Measurements from ENCODE around the gene GPRIN3. TPM values are rescaled to one million over a fixed set of nuclear protein-coding genes. Genes with fewer than 3 reads are reported as not detected.

The GPRIN3 gene
- total and polyA plus RNA-seq, 2 experiments from 2014 or later, result 0.74 to 3.2 TPM

Other genes with a start within 250 kb of the GPRIN3 start
- 6.7 and 8.7 TPM in 2 replicates for gene TIGD2, start 196.3 kb downstream of the GPRIN3 start, total RNA-seq (2014; rRNA removed; shearing (Covaris generic))
- gene TIGD2, start 196.3 kb downstream of the GPRIN3 start, polyA plus RNA-seq (2016; fragmentation: Nextera tagmentation; extraction: Ambion mirVana), result 1.8 and 2.1 TPM in 2 replicates

Data from GM23338 (cell line).